Fibroblast of villous mesenchyme (primary cell): Measurements from ENCODE around the gene FBXL13. TPM values are rescaled to one million over a fixed set of nuclear protein-coding genes. Genes with fewer than 3 reads are reported as not detected.
A peak's percentile ranks its signal among the peaks of the same experiment; 100 is the strongest.
"Not testable (repeated sequence)": the region's sequence is repeated elsewhere in the genome, so short reads cannot be mapped to it uniquely, and the experiment has no call there.

Experiments
- DNase-seq: peaks from one replicate; pipeline ENCODE4 v3.0.0-alpha.2; 2010; ENCODE audit warnings: low read depth
- H3K4me3 ChIP-seq: 2 replicates; pipeline ENCODE4 v1.5.1; 2011; ENCODE audit warnings: low read depth, mild to moderate bottlenecking, low read length
- CTCF ChIP-seq: IDR thresholded peaks from 2 replicates; pipeline ENCODE4 v1.5.1; 2012; ENCODE audit warnings: low read depth, mild to moderate bottlenecking, low read length; ENCODE audit not compliant: insufficient read depth
- total RNA-seq: library from RNA; depleted of rRNA; stranded (reverse); fragments of >200 nt; gene quantifications from 2 replicates; pipeline ENCODE4 v1.2.3, GENCODE V29; 2012

The FBXL13 gene
- total RNA-seq, 1 donor = 2.2 TPM

GRCh38 chr7:103116991-103117390 is 42.4 kb upstream of the FBXL13 start:
- DNase-seq = no peak
- no peak overlapping the region for H3K4me3 ChIP-seq
- no peak for TF ChIP-seq CTCF

- no peak for TF ChIP-seq CTCF
- DNase-seq = no peak
- no peak overlapping the region for H3K4me3 ChIP-seq
Observed at GRCh38 chr7:103116511-103116910, 41.9 kb upstream of the FBXL13 start.

GRCh38 chr7:103115771-103116170 is 41.2 kb upstream of the FBXL13 start:
- DNase-seq = no peak
- TF ChIP-seq CTCF = no peak
- no peak overlapping the region for H3K4me3 ChIP-seq

GRCh38 chr7:103114576-103115008 is 40.0 kb upstream of the FBXL13 start:
- no peak for TF ChIP-seq CTCF
- H3K4me3 ChIP-seq = no peak overlapping the region
- no peak for DNase-seq

DNA sequence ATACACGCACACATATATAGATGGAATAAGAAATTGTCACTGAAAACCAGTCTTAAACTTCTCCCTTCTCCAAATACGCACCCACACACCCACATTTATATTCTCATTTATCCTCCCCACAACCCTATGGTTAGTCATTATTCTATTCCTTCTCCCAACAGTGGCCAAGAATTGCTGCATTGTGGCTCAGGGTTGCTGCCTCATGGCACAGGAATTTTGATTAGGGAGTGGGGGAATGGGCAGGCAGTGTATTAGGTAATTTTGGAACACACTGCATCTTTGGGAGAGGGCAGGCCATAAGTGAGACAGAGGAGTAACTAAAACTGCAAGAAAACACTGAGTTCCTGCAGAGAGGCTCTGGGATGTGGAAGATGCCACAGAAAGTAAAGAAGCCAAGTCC is 38.6 kb upstream of the FBXL13 start:
- DNase-seq = peak; percentile 52
- TF ChIP-seq CTCF = no peak
- H3K4me3 ChIP-seq = no peak overlapping the region

- H3K4me3 ChIP-seq, DNase-seq: not testable (repeated sequence)
Observed at GRCh38 chr7:103106703-103107070, 32.1 kb upstream of the FBXL13 start.

GRCh38 chr7:103106005-103106702 is 31.6 kb upstream of the FBXL13 start:
- no peak for TF ChIP-seq CTCF
- peak overlapping the region; percentile 17 for H3K4me3 ChIP-seq
- DNase-seq = peak; percentile 51
